Upper lobe of left lung (tissue), 6 donors: ENCODE measurements around the gene SPSB4. TPM values are rescaled to one million over a fixed set of nuclear protein-coding genes. Genes with fewer than 3 reads are reported as not detected.
"Not testable (repeated sequence)": the region's sequence is repeated elsewhere in the genome, so short reads cannot be mapped to it uniquely, and the experiment has no call there.

Experiments used
- ATAC-seq, 2 donors: fragments of 200-7000 bp; cut with Tn5 transposase; one replicate each; pipeline ENCODE4 v1.9.1; 2022; ENCODE audit warnings: mild to moderate bottlenecking in 2 of 2, moderate library complexity in 2 of 2; ENCODE audit not compliant: low FRiP score in 2 of 2
- DNase-seq, 2 donors: peaks; one replicate each; pipeline ENCODE4 v3.0.0-alpha.2; 2019 to 2020
- H3K27ac ChIP-seq, 4 donors: fragments of 200-600 bp; sonication (generic); one replicate each; pipeline ENCODE4 v1.5.1; 2016 to 2019
- H3K27me3 ChIP-seq, 4 donors: fragments of 200-600 bp; sonication (generic); one replicate each; pipeline ENCODE4 v1.5.1; 2017 to 2019
- H3K36me3 ChIP-seq, 4 donors: fragments of 200-600 bp; sonication (generic); one replicate each; pipeline ENCODE4 v1.5.1; 2016 to 2019
- H3K4me1 ChIP-seq, 4 donors: fragments of 200-600 bp; sonication (generic); one replicate each; pipeline ENCODE4 v1.5.1; 2018 to 2019
- H3K4me3 ChIP-seq, 4 donors: fragments of 200-600 bp; sonication (generic); one replicate each; pipeline ENCODE4 v1.5.1; 2017 to 2019; ENCODE audit warnings: mild to moderate bottlenecking in 2 of 4, moderate library complexity in 1 of 4
- H3K9me3 ChIP-seq, 4 donors: fragments of 200-600 bp; sonication (generic); one replicate each; pipeline ENCODE4 v1.5.1; 2018 to 2019
- CTCF ChIP-seq, 6 experiments: fragments of 450-650 bp in 4 of 6; fragments of 200-600 bp in 2 of 6; sonication (generic) in 2 of 6; IDR thresholded peaks; one replicate each; pipeline ENCODE4 v1.5.1; 2016 to 2019; ENCODE audit warnings: antibody characterized with exemption in 6 of 6
- EP300 ChIP-seq, 4 donors: sonication (generic); formaldehyde crosslinking; IDR thresholded peaks; one replicate each; pipeline ENCODE4 v1.5.1; 2017; ENCODE audit warnings: antibody characterized with exemption in 4 of 4, control low read depth in 2 of 4
- POLR2A ChIP-seq, 4 donors: fragments of 450-650 bp; IDR thresholded peaks; one replicate each; pipeline ENCODE4 v1.5.1; 2016 to 2017; ENCODE audit warnings: antibody characterized with exemption in 4 of 4, mild to moderate bottlenecking in 2 of 4
- POLR2AphosphoS5 ChIP-seq, 2 donors: sonication (generic); formaldehyde crosslinking; IDR thresholded peaks; one replicate each; pipeline ENCODE4 v1.5.1; 2017; ENCODE audit warnings: antibody characterized with exemption in 2 of 2
- whole genome bisulfite sequencing, 2 donors: methylation state at CpG; one replicate each; pipeline ENCODE4 v1.1.5; 2017 to 2018; 5-methylcytosine and 5-hydroxymethylcytosine counted together
- total RNA-seq, 6 donors: library from RNA; depleted of rRNA in 4 of 6; stranded (reverse); fragments of >200 nt in 4 of 6; gene quantifications; one replicate each; pipeline versions ENCODE4 v1.1.0 to v1.2.1, GENCODE V29; 2016 to 2021
- donor health status: DM: no; HTN: no; CAD: no; lungs with moderate emphysema.
- donor health status: DM: no; HTN: yes; CAD: no; lungs with severe emphysema.

Gene SPSB4
- total RNA-seq, 6 donors from 2014 or later = 0.29 to 4.2 (median 1.1) TPM; not detected in 1

- no peak overlapping the region for H3K27ac ChIP-seq
- H3K4me3 ChIP-seq = no peak overlapping the region
- DNase-seq (no peak), ATAC-seq (no peak)
- peaks cover 0 to 6% (median 0%) of the 10 kb centered on the region in 4 donors for H3K4me1 ChIP-seq
- no peaks in the 10 kb centered on the region for H3K36me3 ChIP-seq
- no peaks in the 10 kb centered on the region for H3K9me3 ChIP-seq
- TF ChIP-seq CTCF (IDR thresholded peaks at IDR 0.05) (no peak), EP300 (IDR thresholded peaks at IDR 0.05) (no peak), POLR2AphosphoS5 (IDR thresholded peaks at IDR 0.05) (no peak), POLR2A (IDR thresholded peaks at IDR 0.05) (no peak)
- 66 to 69% methylated on average over 7 of the region's 7 CpGs for WGBS, 2 donors
- H3K27me3 ChIP-seq = no peaks in the 10 kb centered on the region
These were observed 58.6 kb downstream of the SPSB4 start for GRCh38 chr3:141109751-141110150.

- no peak for ATAC-seq
- H3K9me3 ChIP-seq = no peaks in the 10 kb centered on the region
- no peak overlapping the region for H3K4me3 ChIP-seq
- TF ChIP-seq EP300 (IDR thresholded peaks at IDR 0.05) = no peak
- DNase-seq = no peak
- H3K27ac ChIP-seq = no peak overlapping the region
- H3K4me1 ChIP-seq = peaks cover 0 to 2% (median 0%) of the 10 kb centered on the region in 4 donors
- H3K36me3 ChIP-seq = no peaks in the 10 kb centered on the region
- H3K27me3 ChIP-seq = no peaks in the 10 kb centered on the region
These were observed 59.2 kb downstream of the SPSB4 start for GRCh38 chr3:141110322-141110721.

- Histone ChIP-seq H3K27ac (no peak overlapping the region), H3K27me3 (no peaks in the 10 kb centered on the region), H3K4me3 (no peak overlapping the region), H3K4me1 (no peaks in the 10 kb centered on the region), H3K36me3 (no peaks in the 10 kb centered on the region), H3K9me3 (no peaks in the 10 kb centered on the region)
- no peak for ATAC-seq
- 78 to 89% methylated on average over 12 of the region's 12 CpGs for WGBS, 2 donors
- no peak for DNase-seq
- TF ChIP-seq EP300 (IDR thresholded peaks at IDR 0.05) = no peak
- no peak for TF ChIP-seq CTCF (IDR thresholded peaks at IDR 0.05)
- no peak for TF ChIP-seq POLR2A (IDR thresholded peaks at IDR 0.05)
- no peak for TF ChIP-seq POLR2AphosphoS5 (IDR thresholded peaks at IDR 0.05)
These were observed 60.4 kb downstream of the SPSB4 start for GRCh38 chr3:141111364-141112155.

- no peaks in the 10 kb centered on the region for H3K36me3 ChIP-seq
- no peaks in the 10 kb centered on the region for H3K9me3 ChIP-seq
- TF ChIP-seq POLR2A (IDR thresholded peaks at IDR 0.05) (no peak), CTCF (IDR thresholded peaks at IDR 0.05) (no peak), POLR2AphosphoS5 (IDR thresholded peaks at IDR 0.05) (no peak), EP300 (IDR thresholded peaks at IDR 0.05) (no peak)
- no peak for DNase-seq
- no peaks in the 10 kb centered on the region for H3K27me3 ChIP-seq
- no peaks in the 10 kb centered on the region for H3K4me1 ChIP-seq
- H3K4me3 ChIP-seq = no peak overlapping the region
- WGBS, 2 donors = 66 to 71% methylated on average over 3 of the region's 3 CpGs
- no peak overlapping the region for H3K27ac ChIP-seq
- ATAC-seq = no peak
These were observed 61.6 kb downstream of the SPSB4 start for GRCh38 chr3:141112686-141113297.

GRCh38 chr3:141113680-141114079, 62.5 kb downstream of the SPSB4 start:
- H3K36me3 ChIP-seq, H3K27ac ChIP-seq, H3K4me3 ChIP-seq, H3K9me3 ChIP-seq, DNase-seq, H3K27me3 ChIP-seq, H3K4me1 ChIP-seq, ATAC-seq: not testable (repeated sequence)
- WGBS, 2 donors = 93 to 94% methylated on average over 6 of the region's 6 CpGs
